HG03045 (cell line): ENCODE data around the gene PEMT.

Source experiments
- ATAC-seq: cut with Tn5 transposase; IDR thresholded peaks from one replicate; pipeline ENCODE4 v1.9.1; 2021; ENCODE audit warnings: mild to moderate bottlenecking, moderate library complexity; ENCODE audit not compliant: unreplicated experiment

The PEMT gene

GRCh38 chr17:17537311-17538099 is 54.0 kb downstream of the PEMT start:
- no peak for ATAC-seq

GRCh38 chr17:17536702-17537101 is 54.8 kb downstream of the PEMT start:
- ATAC-seq = no peak

DNA sequence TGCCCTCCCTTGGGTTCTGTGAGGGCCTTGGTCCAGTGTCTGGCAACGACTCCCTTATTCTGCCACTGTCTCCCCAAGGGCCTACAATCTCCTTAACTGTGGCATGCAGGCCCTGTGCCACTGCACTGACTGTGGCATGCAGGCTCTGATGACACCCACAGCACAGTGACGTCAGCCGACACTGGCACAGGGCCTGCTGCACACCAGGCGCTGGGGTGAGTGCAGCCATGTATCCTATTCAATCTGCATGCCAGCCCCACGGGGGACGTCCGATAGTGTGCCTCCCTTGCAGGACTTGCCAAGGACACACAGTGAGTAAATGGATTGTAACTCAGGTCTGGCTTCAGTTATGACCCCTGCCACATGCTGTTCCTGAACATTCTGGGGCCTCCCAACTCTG is 55.6 kb downstream of the PEMT start:
- ATAC-seq = no peak

DNA sequence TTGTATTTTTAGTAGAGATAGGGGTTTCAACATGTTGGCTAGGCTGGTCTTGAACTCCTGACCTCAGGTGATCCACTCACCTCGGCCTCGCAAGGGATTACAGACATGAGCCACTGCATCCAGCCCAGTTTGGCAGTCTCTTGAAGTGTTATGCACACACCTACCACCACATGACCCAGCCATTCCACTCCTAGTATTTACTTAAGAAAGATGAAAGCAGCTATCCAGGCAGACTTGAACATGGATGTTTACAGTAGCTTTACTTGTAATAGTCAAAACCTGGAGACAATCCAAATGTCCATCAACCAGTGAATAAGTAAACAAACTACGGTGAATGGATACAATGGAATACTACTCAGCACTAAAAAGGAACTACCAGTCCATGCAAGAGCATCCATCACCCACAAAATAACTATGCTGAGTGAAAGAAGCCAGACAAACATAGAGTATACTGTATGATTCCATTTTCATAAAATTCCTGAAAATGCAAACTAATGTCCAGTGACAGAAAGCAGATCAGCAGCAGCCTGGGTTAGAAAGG is 57.5 kb downstream of the PEMT start:
- ATAC-seq = no peak

- ATAC-seq = no peak
Measured at GRCh38 chr17:17532991-17533390, 58.5 kb downstream of the PEMT start.

DNA sequence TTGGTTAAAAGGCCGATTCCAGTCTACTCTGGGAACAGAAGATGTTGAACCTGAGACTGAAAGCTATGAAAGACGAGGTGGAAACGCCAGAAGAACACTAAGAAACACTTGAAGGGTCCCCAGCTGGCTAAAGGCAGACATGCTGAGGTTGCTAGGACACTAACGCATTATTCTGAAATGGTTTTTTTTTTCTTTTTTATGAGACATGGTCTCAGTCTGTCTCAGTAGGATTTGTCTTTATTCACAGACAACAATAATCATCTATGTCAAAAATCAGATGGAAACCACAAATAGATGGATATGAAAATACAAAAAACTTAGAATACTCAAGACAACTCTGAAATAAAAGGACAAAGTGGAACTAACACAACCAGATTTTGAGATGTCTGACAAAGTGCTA is 60.4 kb downstream of the PEMT start:
- ATAC-seq = no peak

DNA sequence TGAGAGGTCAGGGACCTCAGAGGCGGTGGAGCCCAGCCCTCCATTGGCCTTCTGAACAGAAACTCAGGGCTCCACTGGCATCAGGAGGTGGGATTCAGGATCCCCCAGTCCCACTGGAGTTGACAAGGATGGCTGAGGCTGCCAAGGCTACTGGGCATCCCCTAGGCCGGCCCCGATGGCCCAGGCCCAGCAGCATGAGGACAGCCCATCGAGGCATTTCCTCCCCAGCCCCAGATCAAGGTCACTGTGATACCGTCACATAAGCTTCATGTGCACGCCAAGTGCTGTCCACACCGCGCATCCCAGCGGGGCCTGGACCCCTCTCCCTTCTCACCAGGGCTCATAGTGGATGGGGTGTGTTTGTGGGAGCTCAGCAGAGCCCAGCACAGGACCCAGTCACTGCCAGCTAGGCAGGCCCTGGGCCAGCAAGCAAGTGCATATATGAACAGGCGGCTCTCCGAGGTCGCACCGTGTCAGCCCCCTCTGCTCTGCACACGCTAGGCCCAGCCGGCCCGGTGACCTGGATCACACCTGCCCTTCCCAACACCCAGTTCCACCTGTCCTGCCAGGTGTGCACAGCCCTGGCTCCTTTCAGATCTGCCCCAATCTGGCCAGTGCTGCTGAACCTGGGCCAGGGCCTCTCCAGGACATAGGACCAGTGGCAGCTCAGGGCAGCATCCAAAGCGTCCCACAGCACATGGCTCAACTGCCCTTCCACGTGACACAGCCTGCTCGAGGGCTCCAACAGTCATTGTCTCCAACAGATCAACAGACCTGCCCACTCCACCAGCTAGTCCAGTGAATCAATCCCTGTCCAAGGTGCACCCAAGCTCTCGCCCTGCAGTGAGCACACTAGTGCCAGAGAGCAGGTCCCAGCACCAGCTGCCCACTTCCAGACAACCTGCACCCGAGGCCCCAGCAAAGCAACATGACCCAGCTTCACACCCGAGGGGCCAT is 62.5 kb downstream of the PEMT start:
- ATAC-seq = no peak

DNA sequence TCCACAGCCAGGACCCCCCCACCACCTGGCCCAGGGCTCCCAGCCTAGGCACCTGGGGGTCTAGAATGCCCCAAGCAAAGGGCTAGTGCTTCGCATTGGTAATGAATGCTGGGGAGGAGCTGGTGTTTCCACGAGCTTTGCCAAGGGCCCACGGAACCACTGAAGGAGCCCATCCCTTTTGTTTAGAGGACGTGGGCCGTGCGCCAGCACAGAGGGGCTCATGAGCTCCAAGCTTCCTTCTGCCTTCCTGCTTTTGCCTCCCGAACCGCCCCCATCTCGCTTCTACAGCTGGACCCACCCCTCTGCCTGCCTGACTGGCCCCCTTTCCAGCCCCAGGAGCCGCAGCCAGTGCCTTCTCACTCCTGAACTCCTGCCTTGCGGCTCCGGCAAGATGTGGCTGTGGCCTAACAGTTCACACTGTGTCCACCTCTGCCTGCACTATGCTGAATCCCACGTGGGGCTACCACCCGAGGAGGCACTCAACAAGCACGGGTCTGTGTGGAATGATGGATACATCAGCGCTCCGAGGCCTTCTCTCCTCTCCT is 63.5 kb downstream of the PEMT start:
- ATAC-seq = no peak

GRCh38 chr17:17527534-17527933 is 64.0 kb downstream of the PEMT start:
- no peak for ATAC-seq

DNA sequence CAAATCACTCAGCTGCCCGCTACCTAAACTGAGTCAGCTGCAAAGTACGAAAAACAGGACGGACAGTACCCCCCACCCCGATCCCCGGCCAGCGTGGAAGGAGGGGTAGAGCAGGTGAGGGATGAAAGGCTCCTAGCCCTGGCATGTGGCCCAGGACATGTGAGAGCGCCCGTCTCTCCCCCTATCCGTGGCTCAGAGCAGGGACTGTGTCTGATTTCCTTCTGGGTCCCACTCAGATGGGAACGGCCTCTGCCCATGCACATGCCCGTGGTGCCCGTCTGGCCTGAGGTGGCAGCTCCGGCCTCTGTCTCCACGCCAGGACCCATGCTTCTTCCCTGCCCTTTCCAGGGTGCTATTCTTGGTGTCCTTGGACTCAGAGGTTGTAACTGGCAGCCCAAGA is 65.1 kb downstream of the PEMT start:
- no peak for ATAC-seq

DNA sequence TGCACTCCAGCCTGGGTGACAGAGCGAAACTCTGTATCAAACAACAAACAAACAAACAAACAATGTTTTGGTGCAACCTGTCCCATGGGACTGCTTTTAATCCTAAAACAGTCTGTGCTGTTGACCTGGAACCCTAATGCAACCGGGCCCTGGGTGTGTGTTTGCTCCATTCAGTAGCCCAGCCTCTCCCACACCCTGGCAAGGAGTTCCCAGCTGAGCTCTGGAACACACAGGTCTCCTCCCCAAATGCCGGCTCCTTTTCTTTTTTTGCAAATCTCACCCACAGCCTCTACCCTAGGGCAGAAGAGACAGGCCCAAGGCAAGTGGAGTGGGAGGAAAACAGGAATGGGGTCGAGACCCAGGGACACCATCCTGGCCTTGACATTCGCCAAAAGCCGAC is 65.6 kb downstream of the PEMT start:
- no peak for ATAC-seq

GRCh38 chr17:17525311-17525710 is 66.2 kb downstream of the PEMT start:
- ATAC-seq = no peak

DNA sequence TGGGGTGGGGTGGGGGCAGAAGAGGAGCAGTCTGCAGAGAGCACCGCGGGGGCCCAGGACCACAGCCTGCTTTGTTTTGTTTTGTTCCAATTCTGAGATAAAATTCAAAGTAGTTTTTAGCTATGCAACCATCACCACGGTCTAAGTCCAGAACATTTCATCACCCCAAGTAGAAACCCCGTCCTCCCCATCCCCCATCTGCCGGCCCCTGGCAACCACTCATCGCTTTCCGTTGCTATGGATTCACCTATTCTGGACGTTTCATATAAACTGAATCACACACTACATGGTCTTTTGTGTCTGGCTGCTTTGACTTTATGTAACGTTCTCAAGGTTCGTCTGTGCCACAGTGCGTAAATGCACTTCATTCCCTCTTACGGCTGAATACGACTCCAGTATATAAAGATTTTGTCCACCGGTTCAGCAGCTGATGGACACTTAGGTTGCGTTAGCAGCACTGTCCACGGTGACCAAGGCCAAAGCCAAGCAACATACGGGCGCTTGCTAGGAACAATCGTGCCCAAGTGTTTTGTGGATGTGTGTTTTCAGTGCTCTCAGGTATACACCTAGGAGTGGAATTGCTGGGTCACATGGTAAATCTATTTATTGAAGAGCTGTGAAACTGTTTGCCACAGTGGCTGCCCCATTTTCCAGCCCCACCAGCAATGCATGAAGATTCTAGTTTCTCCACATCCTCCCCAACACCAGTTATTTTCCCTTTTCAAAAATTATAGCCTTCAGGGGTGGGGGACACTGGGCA is 67.6 kb downstream of the PEMT start:
- no peak for ATAC-seq

GRCh38 chr17:17523001-17523730 is 68.3 kb downstream of the PEMT start:
- no peak for ATAC-seq

DNA sequence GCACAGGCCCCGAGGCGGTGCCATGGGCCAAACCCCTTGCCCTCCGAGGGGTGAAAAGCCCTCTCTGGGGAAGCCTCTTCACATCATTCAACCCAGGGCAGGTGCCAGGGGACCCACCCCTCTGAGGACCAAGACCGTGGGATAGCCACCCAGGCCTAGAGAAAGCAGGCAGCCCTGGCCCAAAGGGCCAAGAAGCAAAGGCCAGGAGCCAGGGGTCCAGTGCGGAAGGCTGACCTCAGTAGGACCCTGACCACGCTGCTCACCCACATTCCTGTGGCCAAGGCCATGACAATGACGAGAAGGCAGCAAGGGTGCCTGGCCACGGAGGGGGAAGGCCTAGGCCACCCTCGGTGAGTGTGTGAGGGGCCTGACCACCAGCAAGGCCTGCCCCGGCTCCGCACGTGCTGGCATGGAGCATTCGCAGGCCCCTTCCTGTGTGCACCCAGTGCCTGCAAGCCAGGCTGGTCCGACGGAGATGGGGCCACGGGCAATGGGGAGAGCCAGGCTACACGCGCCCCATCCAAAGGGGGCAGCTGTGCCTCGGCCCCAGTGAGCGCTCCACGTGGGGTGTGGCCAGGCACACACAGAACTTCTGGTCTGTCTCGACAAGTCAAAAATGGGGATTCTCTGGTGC is 70.8 kb downstream of the PEMT start:
- ATAC-seq = no peak

DNA sequence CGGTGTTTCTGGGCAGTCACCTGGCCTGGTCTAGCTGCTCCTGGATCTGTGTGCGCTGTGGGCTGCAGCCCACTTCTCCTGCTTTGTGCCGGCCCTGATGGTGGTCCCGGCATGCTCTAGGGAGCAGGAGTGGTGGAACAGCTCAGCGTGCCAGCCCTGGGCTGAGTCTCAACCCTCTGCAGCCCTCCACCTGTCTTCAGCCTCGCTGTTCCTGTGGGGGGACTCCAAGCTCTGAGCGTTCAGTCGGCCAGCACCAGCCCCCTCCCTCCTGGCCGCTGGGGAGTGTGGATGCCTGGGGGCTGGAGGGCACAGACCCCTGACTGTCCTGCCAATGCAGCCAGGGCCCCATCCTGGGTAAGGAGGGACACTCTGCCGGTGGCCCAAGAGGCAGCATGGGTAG is 71.6 kb downstream of the PEMT start:
- no peak for ATAC-seq

- no peak for ATAC-seq
Measured at GRCh38 chr17:17518951-17519350, 72.6 kb downstream of the PEMT start.

DNA sequence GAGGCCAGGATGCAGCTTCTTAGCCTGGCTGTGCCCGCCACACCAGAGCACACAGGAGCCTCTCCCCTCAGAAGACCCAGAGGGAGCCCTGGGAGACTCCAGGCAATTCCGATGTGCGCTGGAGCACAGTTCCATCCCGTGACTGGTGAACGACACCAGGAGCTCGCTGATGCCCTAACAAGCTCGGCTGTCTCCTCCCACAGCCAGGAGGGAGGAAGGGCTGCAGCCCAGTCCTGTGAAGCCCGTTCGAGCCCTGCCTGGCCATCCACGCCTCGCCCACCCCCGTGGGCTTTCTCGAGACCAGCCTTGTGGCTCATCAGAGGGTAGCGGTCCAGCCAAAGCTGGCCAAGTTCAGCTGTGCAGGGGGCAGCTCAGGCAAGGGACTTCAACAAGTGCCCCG is 73.5 kb downstream of the PEMT start:
- no peak for ATAC-seq

DNA sequence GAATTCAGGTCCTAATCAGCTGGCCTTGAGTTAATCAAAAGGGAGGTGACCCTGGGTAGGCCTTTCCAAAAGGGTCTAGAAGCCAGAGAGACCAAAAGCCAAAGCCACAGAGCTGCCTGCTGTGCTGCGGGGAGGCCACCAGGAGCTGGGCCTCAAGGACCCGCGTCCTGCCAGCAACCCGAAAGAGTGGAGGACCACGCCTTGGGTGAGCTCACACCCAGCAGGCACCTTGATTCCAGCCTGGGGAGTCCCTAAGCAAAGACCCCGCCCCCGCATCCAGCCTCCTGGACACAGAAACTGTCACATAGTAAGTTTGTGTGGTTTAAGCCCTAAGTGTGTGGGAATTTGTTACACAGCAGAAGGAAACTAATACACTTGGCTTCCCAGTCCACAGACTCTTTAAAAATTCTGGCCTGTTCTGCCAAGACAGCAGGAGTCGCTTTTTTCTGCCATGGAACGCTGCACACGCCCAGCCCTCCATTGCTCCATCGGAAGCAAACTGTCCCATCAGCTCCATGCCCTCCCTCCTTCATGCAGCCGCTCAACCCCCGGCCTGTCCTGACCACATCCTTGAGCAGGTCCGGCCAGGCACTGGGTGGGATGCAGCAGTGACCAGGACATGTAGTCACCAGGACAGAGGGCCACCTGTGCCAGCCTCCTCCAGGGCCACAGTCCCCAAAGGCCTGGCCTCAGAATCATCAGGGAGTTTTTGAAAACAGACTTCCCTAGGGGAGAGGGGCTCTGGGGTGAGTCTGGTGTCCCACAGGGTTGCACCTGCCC is 74.4 kb downstream of the PEMT start:
- ATAC-seq = no peak
